Smooth muscle cell (in vitro differentiated cells): ENCODE measurements around the gene IDH3A. TPM values are rescaled to one million over a fixed set of nuclear protein-coding genes. Genes with fewer than 3 reads are reported as not detected.

Experiments
- DNase-seq: peaks from one replicate; lab custom pipeline; 2025; ENCODE audit not compliant: unreplicated experiment; lab: John Stamatoyannopoulos, UW
- H2AFZ ChIP-seq: fragments of 200-600 bp; sonication (generic); 2 replicates; pipeline ENCODE4 v1.6.0; 2016; ENCODE audit warnings: antibody characterized with exemption, low read depth, mild to moderate bottlenecking
- H3F3A ChIP-seq: fragments of 200-600 bp; sonication (generic); 2 replicates; pipeline ENCODE4 v1.6.0; 2017; ENCODE audit warnings: antibody characterized with exemption, low read depth
- H3K27ac ChIP-seq: fragments of 200-600 bp; sonication (generic); 2 replicates; pipeline ENCODE4 v1.5.1; 2016; ENCODE audit warnings: low read depth, mild to moderate bottlenecking
- H3K27me3 ChIP-seq: fragments of 200-600 bp; sonication (generic); 2 replicates; pipeline ENCODE4 v1.6.1; 2016; ENCODE audit warnings: low read depth, mild to moderate bottlenecking
- H3K36me3 ChIP-seq: fragments of 200-600 bp; sonication (generic); 2 replicates; pipeline ENCODE4 v1.5.1; 2016; ENCODE audit warnings: low read depth
- H3K4me1 ChIP-seq: fragments of 200-600 bp; sonication (generic); 2 replicates; pipeline ENCODE4 v1.5.1; 2016; ENCODE audit warnings: low read depth
- H3K4me2 ChIP-seq: fragments of 200-600 bp; sonication (generic); 2 replicates; pipeline ENCODE4 v1.6.0; 2016; ENCODE audit warnings: mild to moderate bottlenecking
- H3K4me3 ChIP-seq: fragments of 200-600 bp; sonication (generic); 2 replicates; pipeline ENCODE4 v1.5.1; 2016; ENCODE audit warnings: mild to moderate bottlenecking
- H3K79me2 ChIP-seq: fragments of 200-600 bp; sonication (generic); 2 replicates; pipeline ENCODE4 v1.6.0; 2016; ENCODE audit warnings: low read depth, mild to moderate bottlenecking
- H3K9ac ChIP-seq: fragments of 200-600 bp; sonication (generic); 2 replicates; pipeline ENCODE4 v1.6.0; 2016; ENCODE audit warnings: low read depth
- H3K9me3 ChIP-seq: fragments of 200-600 bp; sonication (generic); replicated peaks from 2 replicates; pipeline ENCODE4 v1.5.1; 2016; ENCODE audit warnings: low read depth
- H4K20me1 ChIP-seq: fragments of 200-600 bp; sonication (generic); 2 replicates; pipeline ENCODE4 v1.6.0; 2016; ENCODE audit warnings: low read depth
- CTCF ChIP-seq: fragments of 200-600 bp; sonication (generic); IDR thresholded peaks from 2 replicates; pipeline ENCODE4 v1.5.1; 2017; ENCODE audit warnings: borderline replicate concordance, mild to moderate bottlenecking, antibody characterized with exemption; ENCODE audit not compliant: insufficient read depth, poor library complexity, severe bottlenecking
- WGBS: methylation state at CpG from one replicate; pipeline ENCODE4 v1.1.7; 2016; ENCODE audit warnings: low lambda C conversion rate; 5-methylcytosine and 5-hydroxymethylcytosine counted together
- polyA plus RNA-seq: library from polyadenylated mRNA; unstranded; fragments of >200 nt; fragmentation: Nextera tagmentation; extraction: Ambion mirVana; gene quantifications from 2 replicates; pipeline ENCODE4 v1.2.1, GENCODE V29; 2016
- total RNA-seq: library from RNA; depleted of rRNA; stranded (reverse); fragments of >200 nt; gene quantifications from 2 replicates; pipeline ENCODE4 v1.2.3, GENCODE V29; 2014

Gene IDH3A
- total and polyA plus RNA-seq, 2 experiments from 2014 or later: 31.3 to 56.9 TPM

- Histone ChIP-seq H3K9ac (no peak overlapping the region), H3K4me2 (no peak overlapping the region), H3K9me3 (no peaks in the 10 kb centered on the region), H3K27me3 (no peaks in the 10 kb centered on the region), H3K79me2 (no peaks in the 10 kb centered on the region), H3K4me3 (no peak overlapping the region), H4K20me1 (no peaks in the 10 kb centered on the region), H3K4me1 (peaks cover 4% of the 10 kb centered on the region), H3K27ac (no peak overlapping the region), H2AFZ (no peak overlapping the region), H3K36me3 (no peaks in the 10 kb centered on the region), H3F3A (no peaks in the 10 kb centered on the region)
- no peak for TF ChIP-seq CTCF
- 86% methylated on average over 10 of the region's 10 CpGs for WGBS
- DNase-seq: no peak
Observed at GRCh38 chr15:78201281-78202190, 52.4 kb downstream of the IDH3A start.

GRCh38 chr15:78203346-78204225 is 54.4 kb downstream of the IDH3A start:
- no peak overlapping the region for H2AFZ ChIP-seq
- no peaks in the 10 kb centered on the region for H3F3A ChIP-seq
- H3K9me3 ChIP-seq: no peaks in the 10 kb centered on the region
- no peak overlapping the region for H3K4me2 ChIP-seq
- no peak for DNase-seq
- H3K27me3 ChIP-seq: no peaks in the 10 kb centered on the region
- H3K79me2 ChIP-seq: no peaks in the 10 kb centered on the region
- peaks cover 5% of the 10 kb centered on the region for H3K4me1 ChIP-seq
- WGBS: 69% methylated on average over 14 of the region's 14 CpGs
- H3K4me3 ChIP-seq: no peak overlapping the region
- H3K36me3 ChIP-seq: no peaks in the 10 kb centered on the region
- no peak overlapping the region for H3K27ac ChIP-seq
- H3K9ac ChIP-seq: no peak overlapping the region
- no peak for TF ChIP-seq CTCF
- H4K20me1 ChIP-seq: no peaks in the 10 kb centered on the region

- H2AFZ ChIP-seq: no peak overlapping the region
- H3K4me2 ChIP-seq: no peak overlapping the region
- H3K4me1 ChIP-seq: peaks cover 5% of the 10 kb centered on the region
- no peak for TF ChIP-seq CTCF
- no peak for DNase-seq
- H3K4me3 ChIP-seq: no peak overlapping the region
- H3K9me3 ChIP-seq: no peaks in the 10 kb centered on the region
- H3K9ac ChIP-seq: no peak overlapping the region
- H3F3A ChIP-seq: peaks cover 1% of the 10 kb centered on the region
- H3K27ac ChIP-seq: no peak overlapping the region
- H4K20me1 ChIP-seq: no peaks in the 10 kb centered on the region
- no peaks in the 10 kb centered on the region for H3K27me3 ChIP-seq
- 82% methylated on average over 17 of the region's 17 CpGs for WGBS
- no peaks in the 10 kb centered on the region for H3K36me3 ChIP-seq
- H3K79me2 ChIP-seq: no peaks in the 10 kb centered on the region
Observed at GRCh38 chr15:78204351-78205309, 55.5 kb downstream of the IDH3A start.
